Mesothelial cell of epicardium (in vitro differentiated cells): Measurements from ENCODE around the gene RNF152. TPM values are rescaled to one million over a fixed set of nuclear protein-coding genes. Genes with fewer than 3 reads are reported as not detected.

ENCODE experiments used
- DNase-seq, 2 experiments: peaks; one replicate each; pipeline ENCODE4 v3.0.0; 2021; ENCODE audit warnings: low spot score in 2 of 2; ENCODE audit not compliant: unreplicated experiment in 2 of 2
- H3K27ac Mint-ChIP-seq: 2 replicates; pipeline ENCODE4 v1.8.0; 2021; ENCODE audit warnings: mixed read lengths
- H3K27me3 Mint-ChIP-seq: 2 replicates; pipeline ENCODE4 v1.8.0; 2021; ENCODE audit warnings: low read depth, mixed read lengths
- H3K36me3 Mint-ChIP-seq: 2 replicates; pipeline ENCODE4 v1.8.0; 2021; ENCODE audit warnings: mixed read lengths
- H3K4me1 Mint-ChIP-seq: 2 replicates; pipeline ENCODE4 v1.8.0; 2021; ENCODE audit warnings: mixed read lengths
- H3K4me3 Mint-ChIP-seq: 2 replicates; pipeline ENCODE4 v1.8.0; 2021; ENCODE audit warnings: mild to moderate bottlenecking, moderate library complexity, mixed read lengths
- H3K9me3 Mint-ChIP-seq: 2 replicates; pipeline ENCODE4 v1.8.0; 2021; ENCODE audit warnings: mixed read lengths
- total RNA-seq: library from RNA; stranded (reverse); gene quantifications from 3 replicates; pipeline ENCODE4 v1.2.1, GENCODE V29; 2021
- TF ChIP-seq, protein P1 (sequence below): fragments of 200-600 bp; sonication (generic); IDR thresholded peaks from one replicate; pipeline ENCODE4 v1.5.0; 2021; ENCODE audit warnings: antibody characterized with exemption; ENCODE audit not compliant: unreplicated experiment

RNF152 gene
- total RNA-seq, 1 donor from 2014 or later, result 28.6 TPM

GRCh38 chr18:61827591-61827990, 65.2 kb downstream of the RNF152 start:
- TF ChIP-seq, protein P1, sequence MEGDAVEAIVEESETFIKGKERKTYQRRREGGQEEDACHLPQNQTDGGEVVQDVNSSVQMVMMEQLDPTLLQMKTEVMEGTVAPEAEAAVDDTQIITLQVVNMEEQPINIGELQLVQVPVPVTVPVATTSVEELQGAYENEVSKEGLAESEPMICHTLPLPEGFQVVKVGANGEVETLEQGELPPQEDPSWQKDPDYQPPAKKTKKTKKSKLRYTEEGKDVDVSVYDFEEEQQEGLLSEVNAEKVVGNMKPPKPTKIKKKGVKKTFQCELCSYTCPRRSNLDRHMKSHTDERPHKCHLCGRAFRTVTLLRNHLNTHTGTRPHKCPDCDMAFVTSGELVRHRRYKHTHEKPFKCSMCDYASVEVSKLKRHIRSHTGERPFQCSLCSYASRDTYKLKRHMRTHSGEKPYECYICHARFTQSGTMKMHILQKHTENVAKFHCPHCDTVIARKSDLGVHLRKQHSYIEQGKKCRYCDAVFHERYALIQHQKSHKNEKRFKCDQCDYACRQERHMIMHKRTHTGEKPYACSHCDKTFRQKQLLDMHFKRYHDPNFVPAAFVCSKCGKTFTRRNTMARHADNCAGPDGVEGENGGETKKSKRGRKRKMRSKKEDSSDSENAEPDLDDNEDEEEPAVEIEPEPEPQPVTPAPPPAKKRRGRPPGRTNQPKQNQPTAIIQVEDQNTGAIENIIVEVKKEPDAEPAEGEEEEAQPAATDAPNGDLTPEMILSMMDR, result no peak
- Mint-ChIP-seq H3K27ac (no peak overlapping the region), H3K27me3 (no peaks in the 10 kb centered on the region), H3K4me1 (peaks cover 27% of the 10 kb centered on the region), H3K9me3 (peaks cover under 1% of the 10 kb centered on the region), H3K4me3 (no peak overlapping the region), H3K36me3 (no peaks in the 10 kb centered on the region)
- DNase-seq, result no peak

- peaks cover 3% of the 10 kb centered on the region for H3K36me3 Mint-ChIP-seq
- no peaks in the 10 kb centered on the region for H3K27me3 Mint-ChIP-seq
- no peak for DNase-seq
- H3K4me1 Mint-ChIP-seq, result peaks cover 24% of the 10 kb centered on the region
- no peak overlapping the region for H3K4me3 Mint-ChIP-seq
- peaks cover 4% of the 10 kb centered on the region for H3K9me3 Mint-ChIP-seq
- TF ChIP-seq, protein P1, result no peak
- no peak overlapping the region for H3K27ac Mint-ChIP-seq
Measured at GRCh38 chr18:61825386-61825785, 67.4 kb downstream of the RNF152 start.

- no peak overlapping the region for H3K4me3 Mint-ChIP-seq
- TF ChIP-seq, protein P1, result no peak
- no peak for DNase-seq
- peaks cover 4% of the 10 kb centered on the region for H3K9me3 Mint-ChIP-seq
- peaks cover 4% of the 10 kb centered on the region for H3K36me3 Mint-ChIP-seq
- peaks cover 24% of the 10 kb centered on the region for H3K4me1 Mint-ChIP-seq
- no peaks in the 10 kb centered on the region for H3K27me3 Mint-ChIP-seq
- H3K27ac Mint-ChIP-seq, result no peak overlapping the region
Measured at GRCh38 chr18:61824733-61825363, 68.0 kb downstream of the RNF152 start.

GRCh38 chr18:61823595-61823994, 69.2 kb downstream of the RNF152 start:
- Mint-ChIP-seq H3K27me3 (no peaks in the 10 kb centered on the region), H3K36me3 (peaks cover 7% of the 10 kb centered on the region), H3K27ac (no peak overlapping the region), H3K4me3 (no peak overlapping the region), H3K4me1 (peaks cover 24% of the 10 kb centered on the region), H3K9me3 (peaks cover 8% of the 10 kb centered on the region)
- no peak for DNase-seq
- TF ChIP-seq, protein P1, result no peak

- Mint-ChIP-seq H3K27ac (no peak overlapping the region), H3K36me3 (peaks cover 7% of the 10 kb centered on the region), H3K9me3 (peaks cover 8% of the 10 kb centered on the region), H3K4me3 (no peak overlapping the region), H3K27me3 (no peaks in the 10 kb centered on the region), H3K4me1 (peaks cover 24% of the 10 kb centered on the region)
- DNase-seq, result no peak
- TF ChIP-seq, protein P1, result no peak
Measured at GRCh38 chr18:61822879-61823278, 69.9 kb downstream of the RNF152 start.
